Esophagus (tissue), 2 donors: Measurements from ENCODE around the gene ZNRD2. TPM values are rescaled to one million over a fixed set of nuclear protein-coding genes. Genes with fewer than 3 reads are reported as not detected.

Source experiments
- H3K27ac ChIP-seq, 2 donors: one replicate each; pipeline ENCODE4 v1.5.1; 2013; ENCODE audit warnings: low read depth in 2 of 2, mild to moderate bottlenecking in 2 of 2, inconsistent platforms in 1 of 2, low read length in 1 of 2, moderate library complexity in 1 of 2
- H3K27me3 ChIP-seq, 2 donors: one replicate each; pipeline ENCODE4 v1.6.1; 2013; ENCODE audit warnings: low read length in 2 of 2, control low read depth in 1 of 2, mild to moderate bottlenecking in 1 of 2; ENCODE audit not compliant: insufficient read depth in 2 of 2, control insufficient read depth in 1 of 2
- H3K36me3 ChIP-seq, 2 donors: one replicate each; pipeline ENCODE4 v1.6.1; 2013; ENCODE audit warnings: low read length in 1 of 2; ENCODE audit not compliant: control insufficient read depth in 2 of 2, insufficient read depth in 2 of 2
- H3K4me1 ChIP-seq, 2 donors: one replicate each; pipeline ENCODE4 v1.6.1; 2013; ENCODE audit warnings: low read length in 1 of 2; ENCODE audit not compliant: control insufficient read depth in 2 of 2, insufficient read depth in 2 of 2
- H3K4me3 ChIP-seq, 2 donors: one replicate each; pipeline ENCODE4 v1.5.1; 2013; ENCODE audit warnings: low read length in 2 of 2, mild to moderate bottlenecking in 2 of 2, low read depth in 1 of 2, moderate library complexity in 1 of 2
- H3K9me3 ChIP-seq, 2 donors: one replicate each; pipeline ENCODE4 v1.6.1; 2013; ENCODE audit warnings: mild to moderate bottlenecking in 2 of 2, low read depth in 1 of 2, low read length in 1 of 2, moderate library complexity in 1 of 2; ENCODE audit not compliant: control insufficient read depth in 2 of 2, insufficient read depth in 1 of 2
- WGBS, 2 donors: extraction: QIAGEN DNeasy Blood & Tissue Kit; methylation state at CpG; one replicate each; pipeline ENCODE4 v1.1.7; 2013; 5-methylcytosine and 5-hydroxymethylcytosine counted together
- polyA plus RNA-seq, 2 donors: library from polyadenylated mRNA; stranded (reverse); fragments of 200-250 nt; gene quantifications; one replicate each; pipeline ENCODE4 v1.2.3, GENCODE V29; 2013
- donor health status: healthy with polysubstance abuse.
- donor health status: Bipolar disorder and iron deficiency.

The ZNRD2 gene
- polyA plus RNA-seq, 2 donors: 38.9 to 52.1 TPM

GRCh38 chr11:65578134-65578533, 7.9 kb downstream of the ZNRD2 start:
- WGBS, 2 donors: 82 to 94% methylated on average over 7 of the region's 7 CpGs
- peaks cover 2 to 27% of the 10 kb centered on the region in 2 donors for H3K4me1 ChIP-seq
- H3K27me3 ChIP-seq: no peaks in the 10 kb centered on the region
- H3K27ac ChIP-seq: peak overlapping the region in 1 of 2 donors; percentile 98
- peak overlapping the region; percentile 71 to 74 for H3K4me3 ChIP-seq
- no peaks in the 10 kb centered on the region for H3K9me3 ChIP-seq
- peaks cover 11 to 37% of the 10 kb centered on the region in 2 donors for H3K36me3 ChIP-seq

DNA sequence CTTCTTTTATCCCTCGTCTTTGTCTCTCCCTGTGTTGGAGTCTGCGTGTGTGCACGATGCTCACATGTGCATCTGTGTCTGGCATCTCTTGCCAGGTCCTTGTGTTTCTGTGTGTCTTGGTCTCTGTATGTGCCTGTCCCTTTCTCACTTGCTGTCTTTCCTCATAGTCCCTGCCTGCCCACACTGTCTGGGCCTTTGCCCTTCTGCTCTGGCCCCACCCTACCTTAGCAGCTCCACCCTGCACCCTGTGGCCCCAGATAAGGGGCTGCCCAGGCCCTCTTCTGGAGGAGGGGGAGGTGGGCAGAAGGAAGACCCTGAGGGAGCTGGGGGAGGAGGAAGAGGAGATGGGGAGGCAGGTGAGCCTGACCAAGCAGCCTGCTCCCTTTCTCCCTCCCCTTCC, 8.4 kb downstream of the ZNRD2 start:
- 78 to 87% methylated on average over 3 of the region's 3 CpGs for WGBS, 2 donors
- H3K27me3 ChIP-seq: no peaks in the 10 kb centered on the region
- peaks cover 2 to 22% of the 10 kb centered on the region in 2 donors for H3K4me1 ChIP-seq
- H3K36me3 ChIP-seq: peaks cover 11 to 34% of the 10 kb centered on the region in 2 donors
- no peaks in the 10 kb centered on the region for H3K9me3 ChIP-seq
- H3K27ac ChIP-seq: no peak overlapping the region
- no peak overlapping the region for H3K4me3 ChIP-seq

GRCh38 chr11:65579291-65579690, 9.0 kb downstream of the ZNRD2 start:
- Histone ChIP-seq H3K27me3 (no peaks in the 10 kb centered on the region), H3K4me1 (peaks cover 2 to 24% of the 10 kb centered on the region in 2 donors), H3K36me3 (peaks cover 11 to 36% of the 10 kb centered on the region in 2 donors), H3K9me3 (no peaks in the 10 kb centered on the region), H3K4me3 (no peak overlapping the region), H3K27ac (no peak overlapping the region)
- WGBS, 2 donors: 86 to 97% methylated on average over 4 of the region's 4 CpGs

DNA sequence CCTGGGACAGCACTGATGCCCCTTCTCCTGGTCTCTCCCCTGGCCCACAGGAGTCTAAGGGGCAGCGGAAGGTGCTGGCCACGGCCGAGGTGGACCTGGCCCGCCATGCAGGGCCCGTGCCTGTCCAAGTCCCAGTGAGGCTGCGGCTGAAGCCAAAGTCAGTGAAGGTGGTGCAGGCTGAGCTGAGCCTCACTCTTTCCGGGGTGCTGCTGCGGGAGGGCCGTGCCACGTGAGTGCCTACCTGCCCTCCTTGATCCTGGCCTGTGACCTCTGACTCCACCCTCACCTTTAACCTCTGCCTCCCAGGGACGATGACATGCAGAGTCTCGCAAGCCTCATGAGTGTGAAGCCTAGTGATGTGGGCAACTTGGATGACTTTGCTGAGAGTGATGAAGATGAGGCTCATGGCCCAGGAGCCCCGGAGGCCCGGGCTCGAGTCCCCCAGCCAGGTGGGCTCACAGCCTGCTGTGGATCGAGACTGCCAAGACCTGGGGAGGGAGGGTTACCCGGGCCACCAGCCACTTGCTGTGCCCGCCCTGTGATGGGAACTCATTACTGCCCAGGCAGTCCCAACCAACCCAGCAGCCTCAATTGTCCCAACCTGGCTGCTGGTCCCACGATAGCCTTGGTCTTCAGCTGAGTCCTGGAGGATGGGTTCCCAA, 9.9 kb downstream of the ZNRD2 start:
- Histone ChIP-seq H3K27ac (peak overlapping the region in 1 of 2 donors; percentile 3), H3K27me3 (no peaks in the 10 kb centered on the region), H3K36me3 (peaks cover 11 to 40% of the 10 kb centered on the region in 2 donors), H3K4me3 (no peak overlapping the region), H3K4me1 (peaks cover 2 to 25% of the 10 kb centered on the region in 2 donors), H3K9me3 (no peaks in the 10 kb centered on the region)
- WGBS, 2 donors: 91 to 92% methylated on average over 19 of the region's 19 CpGs

DNA sequence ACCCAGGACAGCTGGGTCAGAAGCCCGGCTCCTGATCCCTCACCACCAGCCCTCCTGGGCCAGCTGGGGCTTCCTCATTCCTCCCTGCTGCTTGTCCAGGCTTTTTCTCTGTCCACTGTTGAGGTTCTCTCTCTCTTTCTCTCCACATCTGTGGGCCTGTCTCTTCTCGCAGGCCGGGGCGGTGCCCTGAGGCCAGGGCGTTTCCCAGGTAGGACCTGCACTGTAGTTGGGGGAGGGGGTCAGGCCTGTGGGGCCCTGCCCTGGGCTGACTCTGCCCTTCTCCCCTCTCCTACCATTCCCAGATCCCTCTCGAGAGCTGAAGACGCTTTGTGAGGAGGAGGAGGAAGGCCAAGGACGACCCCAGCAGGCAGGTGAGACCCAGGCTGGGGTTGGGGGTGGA, 10.5 kb downstream of the ZNRD2 start:
- Histone ChIP-seq H3K36me3 (peaks cover 11 to 40% of the 10 kb centered on the region in 2 donors), H3K4me3 (no peak overlapping the region), H3K9me3 (no peaks in the 10 kb centered on the region), H3K4me1 (peaks cover 3 to 22% of the 10 kb centered on the region in 2 donors), H3K27ac (no peak overlapping the region), H3K27me3 (no peaks in the 10 kb centered on the region)
- 86 to 91% methylated on average over 7 to 8 of the region's 8 CpGs for WGBS, 2 donors

GRCh38 chr11:65581928-65582327, 11.7 kb downstream of the ZNRD2 start:
- Histone ChIP-seq H3K4me1 (peaks cover 5 to 22% of the 10 kb centered on the region in 2 donors), H3K27ac (no peak overlapping the region), H3K27me3 (no peaks in the 10 kb centered on the region), H3K36me3 (peaks cover 11 to 40% of the 10 kb centered on the region in 2 donors), H3K9me3 (no peaks in the 10 kb centered on the region), H3K4me3 (no peak overlapping the region)
- 87 to 88% methylated on average over 3 of the region's 3 CpGs for WGBS, 2 donors

- no peaks in the 10 kb centered on the region for H3K9me3 ChIP-seq
- 90% methylated on average over 6 to 10 of the region's 10 CpGs for WGBS, 2 donors
- no peaks in the 10 kb centered on the region for H3K27me3 ChIP-seq
- H3K4me1 ChIP-seq: peaks cover 8 to 17% of the 10 kb centered on the region in 2 donors
- peak overlapping the region in 1 of 2 donors; percentile 20 for H3K27ac ChIP-seq
- H3K4me3 ChIP-seq: no peak overlapping the region
- peaks cover 11 to 38% of the 10 kb centered on the region in 2 donors for H3K36me3 ChIP-seq
Observed at GRCh38 chr11:65583589-65583988, 13.3 kb downstream of the ZNRD2 start.

GRCh38 chr11:65584106-65584505, 13.8 kb downstream of the ZNRD2 start:
- H3K27ac ChIP-seq: peak overlapping the region in 1 of 2 donors; percentile 20
- no peak overlapping the region for H3K4me3 ChIP-seq
- peaks cover 11 to 37% of the 10 kb centered on the region in 2 donors for H3K36me3 ChIP-seq
- 71 to 74% methylated on average over 8 of the region's 8 CpGs for WGBS, 2 donors
- H3K9me3 ChIP-seq: no peaks in the 10 kb centered on the region
- no peaks in the 10 kb centered on the region for H3K27me3 ChIP-seq
- peaks cover 8 to 18% of the 10 kb centered on the region in 2 donors for H3K4me1 ChIP-seq

- Histone ChIP-seq H3K4me1 (peaks cover 8 to 18% of the 10 kb centered on the region in 2 donors), H3K9me3 (no peaks in the 10 kb centered on the region), H3K27ac (peak overlapping the region; percentile 26 to 62), H3K4me3 (no peak overlapping the region), H3K27me3 (no peaks in the 10 kb centered on the region), H3K36me3 (peaks cover 10 to 32% of the 10 kb centered on the region in 2 donors)
- 47 to 50% methylated on average over 35 to 46 of the region's 46 CpGs for WGBS, 2 donors
Observed at GRCh38 chr11:65584723-65585171, 14.5 kb downstream of the ZNRD2 start.
